HepG2 (cell line): ENCODE results near the gene ARHGEF38. TPM values are rescaled to one million over a fixed set of nuclear protein-coding genes. Genes with fewer than 3 reads are reported as not detected.

Source experiments
- ATAC-seq: fragments of 200-7000 bp; cut with Tn5 transposase; 3 replicates; pipeline ENCODE4 v1.9.1; 2020; ENCODE audit warnings: mild to moderate bottlenecking, moderate library complexity
- BruUV-seq: library from RNA; stranded (reverse); fragments of 400-500 nt; replicated peaks from 2 replicates; lab custom pipeline; 2021; lab: Mats Ljungman, UMichigan
- CTCF ChIA-PET: fragments of 300-600 bp; formaldehyde crosslinking; extraction: SDS; loops from one replicate; lab custom pipeline; 2021; ENCODE audit warnings: low total read pairs, inconsistent platforms, low intra/inter-chr PET ratio; lab: Yijun Ruan, JAX
- POLR2A ChIA-PET: fragments of 350-600 bp; sonication (Branson Sonifier 250); formaldehyde crosslinking; loops from one replicate; lab custom pipeline; 2020; ENCODE audit warnings: antibody characterized with exemption, inconsistent platforms; lab: Yijun Ruan, JAX
- DNase-seq: peaks from one replicate; pipeline ENCODE4 v3.0.0-alpha.2; 2015; ENCODE audit warnings: low spot score
- FAIRE-seq: peaks from 3 replicates; lab custom pipeline; 2011; peaks lifted over from hg19 to GRCh38; lab: Jason Lieb, UNC
- H2AFZ ChIP-seq: one replicate; pipeline ENCODE4 v1.6.1; 2011; ENCODE audit warnings: low read length, inconsistent platforms
- H3K27ac ChIP-seq: fragments of 300-600 bp; 3 replicates; pipeline ENCODE4 v1.8.0; 2011; ENCODE audit warnings: mixed run types, mild to moderate bottlenecking, mixed read lengths, low read length, inconsistent platforms; ENCODE audit not compliant: insufficient read depth; ENCODE audit errors: extremely low read length
- H3K27me3 ChIP-seq, 2 experiments: fragments of 200-600 bp in 1 of 2; 2 replicates in 1 of 2; 3 replicates in 1 of 2; pipeline versions ENCODE4 v1.6.0 to v1.8.0; 2011; ENCODE audit warnings: low read length in 2 of 2, mild to moderate bottlenecking in 2 of 2, moderate library complexity in 2 of 2, inconsistent platforms in 1 of 2; ENCODE audit not compliant: insufficient read depth in 2 of 2, control insufficient read depth in 1 of 2
- H3K36me3 ChIP-seq, 2 experiments: fragments of 200-600 bp in 1 of 2; replicated peaks in 1 of 2; 2 replicates in 1 of 2; 3 replicates in 1 of 2; pipeline versions ENCODE4 v1.5.1 to v1.8.0; 2011; ENCODE audit warnings: low read length in 2 of 2, inconsistent platforms in 1 of 2; ENCODE audit not compliant: insufficient read depth in 2 of 2, control insufficient read depth in 1 of 2
- H3K4me1 ChIP-seq: 2 replicates; pipeline ENCODE4 v1.5.1; 2012; ENCODE audit warnings: low read length, inconsistent platforms; ENCODE audit not compliant: insufficient read depth
- H3K4me2 ChIP-seq: 2 replicates; pipeline ENCODE4 v1.6.0; 2011; ENCODE audit warnings: low read depth, low read length, inconsistent platforms
- H3K4me3 ChIP-seq, 3 experiments: fragments of 200-600 bp in 1 of 3; sonication (generic), shearing (Covaris generic) in 1 of 3; replicated peaks in 1 of 3; 2 replicates each; pipeline ENCODE4 v1.5.1; 2011 to 2016; ENCODE audit warnings: low read length in 3 of 3, inconsistent platforms in 2 of 3, low read depth in 2 of 3, mild to moderate bottlenecking in 2 of 3, control low read depth in 1 of 3, mixed read lengths in 1 of 3; ENCODE audit not compliant: insufficient read depth in 1 of 3
- H3K79me2 ChIP-seq: one replicate; pipeline ENCODE4 v1.6.1; 2011; ENCODE audit warnings: low read length, inconsistent platforms; ENCODE audit not compliant: insufficient read depth
- H3K9ac ChIP-seq: 2 replicates; pipeline ENCODE4 v1.6.0; 2011; ENCODE audit warnings: mild to moderate bottlenecking, low read depth, low read length, inconsistent platforms; ENCODE audit not compliant: insufficient read depth
- H3K9me3 ChIP-seq: 2 replicates; pipeline ENCODE4 v1.5.1; 2012; ENCODE audit warnings: mild to moderate bottlenecking, low read length
- H4K20me1 ChIP-seq: 2 replicates; pipeline ENCODE4 v1.6.0; 2011; ENCODE audit warnings: inconsistent platforms, mild to moderate bottlenecking, low read length, moderate library complexity; ENCODE audit not compliant: insufficient read depth
- HDAC2 ChIP-seq: sonication (generic); formaldehyde crosslinking; IDR thresholded peaks from 2 replicates; pipeline ENCODE4 v1.4.0; 2020; ENCODE audit warnings: missing genetic modification reagents
- NR2F6 ChIP-seq, 2 experiments: IDR thresholded peaks; 2 replicates each; pipeline ENCODE4 v1.6.1; 2016; ENCODE audit warnings: antibody characterized with exemption in 1 of 2, mild to moderate bottlenecking in 1 of 2
- SPEN ChIP-seq: sonication (generic); formaldehyde crosslinking; IDR thresholded peaks from 2 replicates; pipeline ENCODE4 v1.5.1; 2020; ENCODE audit warnings: low read depth, mild to moderate bottlenecking, missing genetic modification reagents
- ZNF530 ChIP-seq: sonication (generic); formaldehyde crosslinking; IDR thresholded peaks from 2 replicates; pipeline ENCODE4 v1.5.0; 2020; ENCODE audit warnings: low read depth, mild to moderate bottlenecking, missing genetic modification reagents
- ZNF775 ChIP-seq: sonication (generic); formaldehyde crosslinking; IDR thresholded peaks from 2 replicates; pipeline ENCODE4 v1.4.0; 2020; ENCODE audit warnings: missing genetic modification reagents, mild to moderate bottlenecking, moderate library complexity, borderline replicate concordance
- WGBS: methylation state at CpG from one replicate; pipeline ENCODE4 v1.1.6; 2017; ENCODE audit warnings: low lambda C conversion rate; 5-methylcytosine and 5-hydroxymethylcytosine counted together
- in situ Hi-C: cut with HindIII; loops from 2 replicates; pipeline ENCODE4 v1.10.0; 2017; ENCODE audit warnings: low pct_unique_long_range_greater_than_20kb; ENCODE audit not compliant: extremely low pct_ligation_motif_present
- intact Hi-C: fragments of 100-400 bp; cut with micrococcal nuclease; formaldehyde crosslinking; loops from one replicate; pipeline ENCODE4 v1.10.0; 2022; ENCODE audit not compliant: unreplicated experiment
- polyA plus RNA-seq, 8 experiments: library from polyadenylated mRNA; depleted of rRNA in 3 of 8; stranded (reverse) in 7 of 8; unstranded in 1 of 8; fragments of >200 nt; fragmentation: Illumina TruSeq in 4 of 8; extraction: Trizol in 4 of 8; gene quantifications; 2 replicates each; pipeline versions ENCODE4 v1.2.1 to v1.2.3, GENCODE V29; 2011 to 2016; ENCODE audit warnings: low read depth in 4 of 8, missing spikeins in 1 of 8, mixed read lengths in 1 of 8; ENCODE audit not compliant: insufficient read depth in 1 of 8
- total RNA-seq, 5 experiments: library from RNA; depleted of rRNA; stranded (reverse); fragments of >200 nt; fragmentation: Illumina TruSeq; extraction: Trizol; gene quantifications; 2 replicates each; pipeline ENCODE4 v1.2.3, GENCODE V29; 2016; ENCODE audit warnings: low read depth in 1 of 5
- TF ChIP-seq, protein P1 (sequence below): sonication (generic); formaldehyde crosslinking; IDR thresholded peaks from 2 replicates; pipeline ENCODE4 v1.9.0; 2021; ENCODE audit warnings: mild to moderate bottlenecking, missing genetic modification reagents
- TF ChIP-seq, protein P2 (sequence below): sonication (generic); formaldehyde crosslinking; IDR thresholded peaks from 2 replicates; pipeline ENCODE4 v1.4.0; 2020; ENCODE audit warnings: low read depth, missing genetic modification reagents
- TF ChIP-seq, protein P3 (sequence below): sonication (generic); formaldehyde crosslinking; conservative IDR thresholded peaks from 2 replicates; pipeline ENCODE4 v1.8.0; 2022; ENCODE audit warnings: low read depth, missing genetic modification reagents
- TF ChIP-seq, protein P4 (sequence below), 2 experiments: fragments of 450-650 bp in 1 of 2; sonication (generic) in 1 of 2; formaldehyde crosslinking; IDR thresholded peaks; 2 replicates each; pipeline versions ENCODE4 v1.5.0 to v1.8.0; 2020 to 2022; ENCODE audit warnings: mild to moderate bottlenecking in 1 of 2, missing genetic modification reagents in 1 of 2

The ARHGEF38 gene
- total and polyA plus RNA-seq, 2 of the 13 experiments (the other 11 are each of a cell fraction or from before 2014, with no cell fraction given) = not detected

- TF ChIP-seq ZNF775 (no peak), HDAC2 (CRISPR knock-in tag) (no peak), NR2F6 (IDR thresholded peaks at IDR 0.05) (no peak), NR2F6 (CRISPR knock-in tag; IDR thresholded peaks at IDR 0.05) (no peak), ZNF530 (no peak), SPEN (CRISPR knock-in tag) (no peak)
- TF ChIP-seq, protein P1, sequence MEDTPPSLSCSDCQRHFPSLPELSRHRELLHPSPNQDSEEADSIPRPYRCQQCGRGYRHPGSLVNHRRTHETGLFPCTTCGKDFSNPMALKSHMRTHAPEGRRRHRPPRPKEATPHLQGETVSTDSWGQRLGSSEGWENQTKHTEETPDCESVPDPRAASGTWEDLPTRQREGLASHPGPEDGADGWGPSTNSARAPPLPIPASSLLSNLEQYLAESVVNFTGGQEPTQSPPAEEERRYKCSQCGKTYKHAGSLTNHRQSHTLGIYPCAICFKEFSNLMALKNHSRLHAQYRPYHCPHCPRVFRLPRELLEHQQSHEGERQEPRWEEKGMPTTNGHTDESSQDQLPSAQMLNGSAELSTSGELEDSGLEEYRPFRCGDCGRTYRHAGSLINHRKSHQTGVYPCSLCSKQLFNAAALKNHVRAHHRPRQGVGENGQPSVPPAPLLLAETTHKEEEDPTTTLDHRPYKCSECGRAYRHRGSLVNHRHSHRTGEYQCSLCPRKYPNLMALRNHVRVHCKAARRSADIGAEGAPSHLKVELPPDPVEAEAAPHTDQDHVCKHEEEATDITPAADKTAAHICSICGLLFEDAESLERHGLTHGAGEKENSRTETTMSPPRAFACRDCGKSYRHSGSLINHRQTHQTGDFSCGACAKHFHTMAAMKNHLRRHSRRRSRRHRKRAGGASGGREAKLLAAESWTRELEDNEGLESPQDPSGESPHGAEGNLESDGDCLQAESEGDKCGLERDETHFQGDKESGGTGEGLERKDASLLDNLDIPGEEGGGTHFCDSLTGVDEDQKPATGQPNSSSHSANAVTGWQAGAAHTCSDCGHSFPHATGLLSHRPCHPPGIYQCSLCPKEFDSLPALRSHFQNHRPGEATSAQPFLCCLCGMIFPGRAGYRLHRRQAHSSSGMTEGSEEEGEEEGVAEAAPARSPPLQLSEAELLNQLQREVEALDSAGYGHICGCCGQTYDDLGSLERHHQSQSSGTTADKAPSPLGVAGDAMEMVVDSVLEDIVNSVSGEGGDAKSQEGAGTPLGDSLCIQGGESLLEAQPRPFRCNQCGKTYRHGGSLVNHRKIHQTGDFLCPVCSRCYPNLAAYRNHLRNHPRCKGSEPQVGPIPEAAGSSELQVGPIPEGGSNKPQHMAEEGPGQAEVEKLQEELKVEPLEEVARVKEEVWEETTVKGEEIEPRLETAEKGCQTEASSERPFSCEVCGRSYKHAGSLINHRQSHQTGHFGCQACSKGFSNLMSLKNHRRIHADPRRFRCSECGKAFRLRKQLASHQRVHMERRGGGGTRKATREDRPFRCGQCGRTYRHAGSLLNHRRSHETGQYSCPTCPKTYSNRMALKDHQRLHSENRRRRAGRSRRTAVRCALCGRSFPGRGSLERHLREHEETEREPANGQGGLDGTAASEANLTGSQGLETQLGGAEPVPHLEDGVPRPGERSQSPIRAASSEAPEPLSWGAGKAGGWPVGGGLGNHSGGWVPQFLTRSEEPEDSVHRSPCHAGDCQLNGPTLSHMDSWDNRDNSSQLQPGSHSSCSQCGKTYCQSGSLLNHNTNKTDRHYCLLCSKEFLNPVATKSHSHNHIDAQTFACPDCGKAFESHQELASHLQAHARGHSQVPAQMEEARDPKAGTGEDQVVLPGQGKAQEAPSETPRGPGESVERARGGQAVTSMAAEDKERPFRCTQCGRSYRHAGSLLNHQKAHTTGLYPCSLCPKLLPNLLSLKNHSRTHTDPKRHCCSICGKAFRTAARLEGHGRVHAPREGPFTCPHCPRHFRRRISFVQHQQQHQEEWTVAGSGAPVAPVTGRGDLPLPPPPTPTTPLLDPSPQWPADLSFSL (CRISPR knock-in tag) = no peak
- TF ChIP-seq, protein P2, sequence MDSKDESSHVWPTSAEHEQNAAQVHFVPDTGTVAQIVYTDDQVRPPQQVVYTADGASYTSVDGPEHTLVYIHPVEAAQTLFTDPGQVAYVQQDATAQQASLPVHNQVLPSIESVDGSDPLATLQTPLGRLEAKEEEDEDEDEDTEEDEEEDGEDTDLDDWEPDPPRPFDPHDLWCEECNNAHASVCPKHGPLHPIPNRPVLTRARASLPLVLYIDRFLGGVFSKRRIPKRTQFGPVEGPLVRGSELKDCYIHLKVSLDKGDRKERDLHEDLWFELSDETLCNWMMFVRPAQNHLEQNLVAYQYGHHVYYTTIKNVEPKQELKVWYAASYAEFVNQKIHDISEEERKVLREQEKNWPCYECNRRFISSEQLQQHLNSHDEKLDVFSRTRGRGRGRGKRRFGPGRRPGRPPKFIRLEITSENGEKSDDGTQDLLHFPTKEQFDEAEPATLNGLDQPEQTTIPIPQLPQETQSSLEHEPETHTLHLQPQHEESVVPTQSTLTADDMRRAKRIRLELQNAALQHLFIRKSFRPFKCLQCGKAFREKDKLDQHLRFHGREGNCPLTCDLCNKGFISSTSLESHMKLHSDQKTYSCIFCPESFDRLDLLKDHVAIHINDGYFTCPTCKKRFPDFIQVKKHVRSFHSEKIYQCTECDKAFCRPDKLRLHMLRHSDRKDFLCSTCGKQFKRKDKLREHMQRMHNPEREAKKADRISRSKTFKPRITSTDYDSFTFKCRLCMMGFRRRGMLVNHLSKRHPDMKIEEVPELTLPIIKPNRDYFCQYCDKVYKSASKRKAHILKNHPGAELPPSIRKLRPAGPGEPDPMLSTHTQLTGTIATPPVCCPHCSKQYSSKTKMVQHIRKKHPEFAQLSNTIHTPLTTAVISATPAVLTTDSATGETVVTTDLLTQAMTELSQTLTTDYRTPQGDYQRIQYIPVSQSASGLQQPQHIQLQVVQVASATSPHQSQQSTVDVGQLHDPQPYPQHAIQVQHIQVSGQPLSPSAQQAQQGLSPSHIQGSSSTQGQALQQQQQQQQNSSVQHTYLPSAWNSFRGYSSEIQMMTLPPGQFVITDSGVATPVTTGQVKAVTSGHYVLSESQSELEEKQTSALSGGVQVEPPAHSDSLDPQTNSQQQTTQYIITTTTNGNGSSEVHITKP (CRISPR knock-in tag) = no peak
- TF ChIP-seq, protein P3, sequence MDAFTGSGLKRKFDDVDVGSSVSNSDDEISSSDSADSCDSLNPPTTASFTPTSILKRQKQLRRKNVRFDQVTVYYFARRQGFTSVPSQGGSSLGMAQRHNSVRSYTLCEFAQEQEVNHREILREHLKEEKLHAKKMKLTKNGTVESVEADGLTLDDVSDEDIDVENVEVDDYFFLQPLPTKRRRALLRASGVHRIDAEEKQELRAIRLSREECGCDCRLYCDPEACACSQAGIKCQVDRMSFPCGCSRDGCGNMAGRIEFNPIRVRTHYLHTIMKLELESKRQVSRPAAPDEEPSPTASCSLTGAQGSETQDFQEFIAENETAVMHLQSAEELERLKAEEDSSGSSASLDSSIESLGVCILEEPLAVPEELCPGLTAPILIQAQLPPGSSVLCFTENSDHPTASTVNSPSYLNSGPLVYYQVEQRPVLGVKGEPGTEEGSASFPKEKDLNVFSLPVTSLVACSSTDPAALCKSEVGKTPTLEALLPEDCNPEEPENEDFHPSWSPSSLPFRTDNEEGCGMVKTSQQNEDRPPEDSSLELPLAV = no peak
- TF ChIP-seq, protein P4, sequence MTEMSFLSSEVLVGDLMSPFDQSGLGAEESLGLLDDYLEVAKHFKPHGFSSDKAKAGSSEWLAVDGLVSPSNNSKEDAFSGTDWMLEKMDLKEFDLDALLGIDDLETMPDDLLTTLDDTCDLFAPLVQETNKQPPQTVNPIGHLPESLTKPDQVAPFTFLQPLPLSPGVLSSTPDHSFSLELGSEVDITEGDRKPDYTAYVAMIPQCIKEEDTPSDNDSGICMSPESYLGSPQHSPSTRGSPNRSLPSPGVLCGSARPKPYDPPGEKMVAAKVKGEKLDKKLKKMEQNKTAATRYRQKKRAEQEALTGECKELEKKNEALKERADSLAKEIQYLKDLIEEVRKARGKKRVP (CRISPR knock-in tag; IDR thresholded peaks at IDR 0.05) = no peak
- no peak for DNase-seq
- no peaks in the 10 kb centered on the region for H3K36me3 ChIP-seq
- ChIA-PET CTCF (no interaction called here), POLR2A (no interaction called here)
- no peak overlapping the region for H2AFZ ChIP-seq
- no peaks in the 10 kb centered on the region for H3K27me3 ChIP-seq
- no peak overlapping the region for H3K9ac ChIP-seq
- 27% methylated on average over 4 of the region's 4 CpGs for WGBS
- ATAC-seq = no peak
- no TSS peak for BruUV-seq
- H4K20me1 ChIP-seq = no peaks in the 10 kb centered on the region
- no peaks in the 10 kb centered on the region for H3K4me1 ChIP-seq
- no peak overlapping the region for H3K4me3 ChIP-seq
- no peak overlapping the region for H3K4me2 ChIP-seq
- in situ Hi-C loops = no loop called here
- H3K9me3 ChIP-seq = no peaks in the 10 kb centered on the region
- intact Hi-C loops = no loop called here
- no peaks in the 10 kb centered on the region for H3K79me2 ChIP-seq
- H3K27ac ChIP-seq = no peak overlapping the region
- FAIRE-seq = no peak
Observed at GRCh38 chr4:105641845-105642244, 89.4 kb downstream of the ARHGEF38 start.
